Epithelial cell of esophagus (primary cell): ENCODE results near the gene FBXO34.

Source experiments
- DNase-seq: peaks from one replicate; pipeline ENCODE4 v3.0.0; 2010; ENCODE audit warnings: low read depth
- H3K4me3 ChIP-seq: 2 replicates; pipeline ENCODE4 v1.5.1; 2011; ENCODE audit warnings: mild to moderate bottlenecking, low read length, control low read depth
- CTCF ChIP-seq: IDR thresholded peaks from 2 replicates; pipeline ENCODE4 v1.5.1; 2011; ENCODE audit warnings: low read depth, mild to moderate bottlenecking, low read length, control low read depth, inconsistent platforms; ENCODE audit not compliant: insufficient read depth; ENCODE audit errors: missing control alignments

The FBXO34 gene

GRCh38 chr14:55359307-55359706, 88.1 kb downstream of the FBXO34 start:
- no peak for TF ChIP-seq CTCF
- DNase-seq = no peak

GRCh38 chr14:55361190-55361589, 90.0 kb downstream of the FBXO34 start:
- DNase-seq = no peak
- TF ChIP-seq CTCF = no peak
- no peak overlapping the region for H3K4me3 ChIP-seq

More at GRCh38 chr14:55359307-55359706, 88.1 kb downstream of the FBXO34 start:
- H3K4me3 ChIP-seq = no peak overlapping the region

GRCh38 chr14:55366271-55366670, 95.0 kb downstream of the FBXO34 start:
- H3K4me3 ChIP-seq = no peak overlapping the region
- TF ChIP-seq CTCF = no peak
- peak; percentile 56 for DNase-seq

- DNase-seq = no peak
- no peak for TF ChIP-seq CTCF
- H3K4me3 ChIP-seq = no peak overlapping the region
These were observed 99.7 kb downstream of the FBXO34 start for GRCh38 chr14:55370883-55371455.

GRCh38 chr14:55372423-55372822, 101.2 kb downstream of the FBXO34 start:
- DNase-seq = no peak
- H3K4me3 ChIP-seq = no peak overlapping the region
- no peak for TF ChIP-seq CTCF

- TF ChIP-seq CTCF = no peak
- no peak for DNase-seq
- no peak overlapping the region for H3K4me3 ChIP-seq
These were observed 101.6 kb downstream of the FBXO34 start for GRCh38 chr14:55372825-55373224.

GRCh38 chr14:55373784-55374705, 102.8 kb downstream of the FBXO34 start:
- peak; percentile 72 for DNase-seq
- H3K4me3 ChIP-seq = no peak overlapping the region
- TF ChIP-seq CTCF = no peak
